MCF 10A (cell line): ENCODE measurements around the gene SH3BP4. TPM values are rescaled to one million over a fixed set of nuclear protein-coding genes. Genes with fewer than 3 reads are reported as not detected.

ENCODE experiments used
- BruUV-seq: library from RNA; stranded (reverse); fragments of 400-500 nt; replicated peaks from 2 replicates; lab custom pipeline; 2021; lab: Mats Ljungman, UMichigan
- CTCF ChIA-PET: fragments of 300-600 bp; sonication (Branson Sonifier 250); formaldehyde crosslinking; extraction: SDS; loops from one replicate; lab custom pipeline; 2021; ENCODE audit warnings: antibody characterized with exemption, inconsistent platforms; lab: Yijun Ruan, JAX
- POLR2A ChIA-PET: fragments of 300-600, 350-650 bp; sonication (Branson Sonifier 250); formaldehyde crosslinking; extraction: SDS; loops from one replicate; lab custom pipeline; 2020; ENCODE audit warnings: antibody characterized with exemption, inconsistent platforms; lab: Yijun Ruan, JAX
- DNase-seq: peaks from one replicate; pipeline ENCODE4 v3.0.0-alpha.2; 2018; ENCODE audit not compliant: unreplicated experiment
- H3K27ac Mint-ChIP-seq: one replicate; pipeline ENCODE4 v1.8.0; 2022; ENCODE audit warnings: mild to moderate bottlenecking, low read depth, mixed read lengths; ENCODE audit not compliant: unreplicated experiment
- H3K27me3 Mint-ChIP-seq: one replicate; pipeline ENCODE4 v1.8.0; 2022; ENCODE audit warnings: mixed read lengths; ENCODE audit not compliant: insufficient read depth, unreplicated experiment
- H3K36me3 Mint-ChIP-seq: one replicate; pipeline ENCODE4 v1.8.0; 2022; ENCODE audit warnings: mild to moderate bottlenecking, moderate library complexity, mixed read lengths; ENCODE audit not compliant: insufficient read depth, unreplicated experiment
- H3K4me1 Mint-ChIP-seq: one replicate; pipeline ENCODE4 v1.8.0; 2022; ENCODE audit warnings: mixed read lengths; ENCODE audit not compliant: insufficient read depth, unreplicated experiment
- H3K4me3 Mint-ChIP-seq: one replicate; pipeline ENCODE4 v1.8.0; 2022; ENCODE audit warnings: mild to moderate bottlenecking, moderate library complexity, mixed read lengths; ENCODE audit not compliant: unreplicated experiment
- H3K9me3 Mint-ChIP-seq: one replicate; pipeline ENCODE4 v1.8.0; 2022; ENCODE audit warnings: mixed read lengths; ENCODE audit not compliant: unreplicated experiment
- CTCF ChIP-seq: fragments of 200-600 bp; IDR thresholded peaks from one replicate; pipeline ENCODE4 v1.8.0; 2022; ENCODE audit warnings: antibody characterized with exemption, mild to moderate bottlenecking; ENCODE audit not compliant: unreplicated experiment
- intact Hi-C: fragments of 100-400 bp; cut with micrococcal nuclease; formaldehyde crosslinking; loops from 2 replicates; pipeline ENCODE4 v1.14.1; 2022
- total RNA-seq: library from RNA; stranded (reverse); gene quantifications from 2 replicates; pipeline ENCODE4 v1.2.3, GENCODE V29; 2022

The SH3BP4 gene
- total RNA-seq, 1 experiment from 2014 or later, result 59.7 TPM

GRCh38 chr2:235030936-235031335 is 79.1 kb downstream of the SH3BP4 start:
- no peak overlapping the region for H3K4me3 Mint-ChIP-seq
- no peak for TF ChIP-seq CTCF
- no peak for DNase-seq
- H3K4me1 Mint-ChIP-seq, result peaks cover 37% of the 10 kb centered on the region
- no peaks in the 10 kb centered on the region for H3K9me3 Mint-ChIP-seq
- intact Hi-C loops, result no loop called here
- no peaks in the 10 kb centered on the region for H3K27me3 Mint-ChIP-seq
- POLR2A ChIA-PET, result interaction anchor here (0.6 kb wide), 1 partner anchor 548 kb away, joined by 3 read pairs; no protein-coding TSS in a partner anchor
- H3K27ac Mint-ChIP-seq, result no peak overlapping the region
- CTCF ChIA-PET, result interaction anchor here (1.3 kb wide), 1 partner anchor 22 kb away, joined by 3 read pairs; no protein-coding TSS in a partner anchor
- no TSS peak for BruUV-seq
- peaks cover 20% of the 10 kb centered on the region for H3K36me3 Mint-ChIP-seq

DNA sequence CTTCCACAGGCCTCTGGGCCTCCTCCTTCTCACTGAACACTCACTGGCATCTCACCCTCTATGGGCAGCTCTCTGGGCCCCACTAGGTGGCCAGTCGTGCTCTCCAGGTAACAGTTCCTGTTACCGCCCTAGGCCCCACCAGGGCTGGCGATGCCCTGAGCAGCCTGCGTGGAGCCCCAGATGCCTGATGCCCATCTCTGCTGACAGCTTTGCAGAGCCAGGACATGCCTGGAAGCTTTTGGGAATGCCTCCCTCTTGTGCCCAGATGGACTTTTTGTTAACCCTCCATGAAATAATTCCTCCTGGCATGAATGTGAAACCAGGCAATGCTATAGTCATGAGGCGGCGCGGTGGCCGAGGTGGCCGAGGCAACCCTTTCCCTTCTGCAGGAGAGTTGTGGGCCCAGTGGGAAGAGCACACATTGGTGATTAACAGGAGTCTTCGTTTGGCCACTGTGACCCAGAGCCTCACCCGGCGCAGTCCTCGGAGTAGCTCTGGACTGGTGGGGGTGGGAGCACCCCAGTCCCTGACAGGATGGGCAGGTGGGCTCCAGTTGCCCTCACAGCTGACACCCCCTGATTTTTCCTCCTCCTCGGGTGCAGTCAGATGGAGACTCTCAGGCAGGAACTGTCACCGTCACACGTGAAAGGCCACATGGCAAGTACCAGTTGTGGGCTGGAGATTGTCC is 80.0 kb downstream of the SH3BP4 start:
- no TSS peak for BruUV-seq
- intact Hi-C loops, result no loop called here
- POLR2A ChIA-PET, result no interaction called here
- Mint-ChIP-seq H3K27me3 (no peaks in the 10 kb centered on the region), H3K36me3 (peaks cover 29% of the 10 kb centered on the region), H3K27ac (peak overlapping the region; percentile 51), H3K4me1 (peaks cover 35% of the 10 kb centered on the region), H3K9me3 (no peaks in the 10 kb centered on the region), H3K4me3 (no peak overlapping the region)
- CTCF ChIA-PET, result interaction anchor here (0.5 to 1.3 kb wide), 3 partner anchors 19 to 697 kb away, joined by 3 to 4 read pairs (median 4); no protein-coding TSS in a partner anchor
- TF ChIP-seq CTCF, result no peak
- DNase-seq, result no peak

- no peak for TF ChIP-seq CTCF
- Mint-ChIP-seq H3K4me3 (no peak overlapping the region), H3K4me1 (peaks cover 32% of the 10 kb centered on the region), H3K9me3 (no peaks in the 10 kb centered on the region), H3K27ac (no peak overlapping the region), H3K36me3 (peaks cover 35% of the 10 kb centered on the region), H3K27me3 (no peaks in the 10 kb centered on the region)
- no TSS peak for BruUV-seq
- ChIA-PET POLR2A (no interaction called here), CTCF (interaction anchor here (0.5 to 1.0 kb wide), 2 partner anchors 18 to 484 kb away, joined by 4 read pairs; no protein-coding TSS in a partner anchor)
- DNase-seq, result no peak
- intact Hi-C loops, result no loop called here
Observed at GRCh38 chr2:235032466-235032865, 80.6 kb downstream of the SH3BP4 start.

DNA sequence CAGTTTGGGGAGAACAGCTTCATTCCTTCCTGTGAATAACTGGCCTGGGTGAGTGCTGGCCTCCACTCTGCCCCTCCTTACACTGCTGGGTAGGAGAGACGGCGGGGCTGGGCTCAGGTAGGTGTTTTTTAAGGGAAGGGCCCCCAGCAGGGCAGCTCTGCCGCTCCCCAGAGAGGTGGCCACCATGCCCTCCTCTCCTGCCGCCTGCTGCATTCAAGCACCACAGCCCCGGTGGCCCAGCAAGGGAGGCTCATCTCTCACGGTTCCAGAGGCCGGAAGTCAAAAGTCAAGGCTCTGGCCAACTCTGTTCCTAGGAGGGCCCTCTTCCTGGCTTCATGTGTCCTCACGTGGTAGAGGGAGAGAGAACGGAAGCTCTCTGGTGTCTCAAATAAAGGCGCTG is 81.1 kb downstream of the SH3BP4 start:
- BruUV-seq, result no TSS peak
- Mint-ChIP-seq H3K36me3 (peaks cover 40% of the 10 kb centered on the region), H3K9me3 (no peaks in the 10 kb centered on the region), H3K4me3 (no peak overlapping the region), H3K27me3 (no peaks in the 10 kb centered on the region), H3K4me1 (peaks cover 27% of the 10 kb centered on the region), H3K27ac (no peak overlapping the region)
- DNase-seq, result no peak
- intact Hi-C loops, result no loop called here
- POLR2A ChIA-PET, result interaction anchor here (0.6 kb wide), 1 partner anchor 49 kb away, joined by 4 read pairs; no protein-coding TSS in a partner anchor
- no peak for TF ChIP-seq CTCF
- CTCF ChIA-PET, result interaction anchor here (1.0 kb wide), 1 partner anchor 485 kb away, joined by 4 read pairs; no protein-coding TSS in a partner anchor
